Lower leg skin (tissue), 4 donors: ENCODE data around the gene TFDP1. TPM values are rescaled to one million over a fixed set of nuclear protein-coding genes. Genes with fewer than 3 reads are reported as not detected.

Experiments used
- DNase-seq, 2 donors: peaks; one replicate each; pipeline ENCODE4 v3.0.0-alpha.2; 2019; ENCODE audit warnings: low spot score in 2 of 2
- H3K4me3 ChIP-seq: fragments of 200-600 bp; sonication (generic); 2 replicates; pipeline ENCODE4 v1.5.1; 2017; ENCODE audit warnings: mild to moderate bottlenecking, low read depth; ENCODE audit not compliant: poor library complexity, severe bottlenecking
- CTCF ChIP-seq, 3 donors: fragments of 450-650 bp; IDR thresholded peaks; one replicate each; pipeline ENCODE4 v1.5.1; 2016; ENCODE audit warnings: antibody characterized with exemption in 3 of 3, mild to moderate bottlenecking in 3 of 3, moderate library complexity in 2 of 3
- POLR2A ChIP-seq, 2 donors: fragments of 450-650 bp; IDR thresholded peaks; one replicate each; pipeline ENCODE4 v1.6.1; 2016 to 2017; ENCODE audit warnings: antibody characterized with exemption in 2 of 2, mild to moderate bottlenecking in 1 of 2, moderate library complexity in 1 of 2
- WGBS, 2 donors: methylation state at CpG; one replicate each; pipeline ENCODE4 v1.1.5; 2018; 5-methylcytosine and 5-hydroxymethylcytosine counted together
- intact Hi-C: fragments of 100-400 bp; cut with DNase I; formaldehyde crosslinking; loops from one replicate; pipeline ENCODE4 v1.15.0; 2023; ENCODE audit warnings: low total_unique reads
- total RNA-seq, 4 donors: library from RNA; depleted of rRNA; stranded (reverse); fragments of >200 nt; gene quantifications; one replicate each; pipeline ENCODE4 v1.1.0, GENCODE V29; 2016

Gene TFDP1
- total RNA-seq, 4 donors from 2014 or later, result 35.9 to 48.8 (median 41.9) TPM

- DNase-seq, result no peak
- intact Hi-C loops, result no loop called here
- H3K4me3 ChIP-seq, result no peak overlapping the region
- TF ChIP-seq CTCF (IDR thresholded peaks at IDR 0.05) (no peak), POLR2A (IDR thresholded peaks at IDR 0.05) (no peak)
- WGBS, 2 donors, result 83 to 97% methylated on average over 7 to 11 of the region's 13 CpGs
Observed at GRCh38 chr13:113609616-113610015, 25.1 kb downstream of the TFDP1 start.

- no peak for TF ChIP-seq CTCF (IDR thresholded peaks at IDR 0.05)
- TF ChIP-seq POLR2A (IDR thresholded peaks at IDR 0.05), result no peak
- H3K4me3 ChIP-seq, result no peak overlapping the region
- intact Hi-C loops, result no loop called here
- no peak for DNase-seq
- WGBS, 2 donors, result 92 to 94% methylated on average over 19 of the region's 19 CpGs
Observed at GRCh38 chr13:113610266-113610665, 25.7 kb downstream of the TFDP1 start.

GRCh38 chr13:113611996-113612395, 27.4 kb downstream of the TFDP1 start:
- WGBS, 2 donors, result 96% methylated on average over 5 of the region's 5 CpGs

GRCh38 chr13:113612607-113613006, 28.1 kb downstream of the TFDP1 start:
- intact Hi-C loops, result no loop called here
- 87 to 91% methylated on average over 10 of the region's 10 CpGs for WGBS, 2 donors
- no peak for TF ChIP-seq POLR2A (IDR thresholded peaks at IDR 0.05)
- TF ChIP-seq CTCF (IDR thresholded peaks at IDR 0.05), result no peak
- no peak for DNase-seq
- no peak overlapping the region for H3K4me3 ChIP-seq

More at GRCh38 chr13:113611996-113612395, 27.4 kb downstream of the TFDP1 start:
- intact Hi-C loops, result no loop called here
- no peak overlapping the region for H3K4me3 ChIP-seq
- DNase-seq, result no peak
- no peak for TF ChIP-seq POLR2A (IDR thresholded peaks at IDR 0.05)
- no peak for TF ChIP-seq CTCF (IDR thresholded peaks at IDR 0.05)

GRCh38 chr13:113613789-113614379, 29.3 kb downstream of the TFDP1 start:
- 95 to 96% methylated on average over 16 of the region's 16 CpGs for WGBS, 2 donors
- TF ChIP-seq POLR2A (IDR thresholded peaks at IDR 0.05), result no peak
- TF ChIP-seq CTCF (IDR thresholded peaks at IDR 0.05), result no peak
- intact Hi-C loops, result no loop called here
- H3K4me3 ChIP-seq, result no peak overlapping the region
- DNase-seq, result no peak
